Neural progenitor cell (in vitro differentiated cells): ENCODE data around the gene PCNT. TPM values are rescaled to one million over a fixed set of nuclear protein-coding genes. Genes with fewer than 3 reads are reported as not detected.
A peak's percentile ranks its signal among the peaks of the same experiment; 100 is the strongest.

Experiments used
- DNase-seq: peaks from one replicate; pipeline ENCODE4 v3.0.0-alpha.2; 2016; ENCODE audit warnings: low spot score
- H2AFZ ChIP-seq: fragments of 200-600 bp; sonication (generic); replicated peaks from 2 replicates; pipeline ENCODE4 v1.6.1; 2016; ENCODE audit warnings: antibody characterized with exemption
- H3F3A ChIP-seq: fragments of 200-600 bp; sonication (generic); 2 replicates; pipeline ENCODE4 v1.6.1; 2016; ENCODE audit warnings: antibody characterized with exemption, low read depth
- H3K27ac ChIP-seq: fragments of 200-600 bp; sonication (generic); 2 replicates; pipeline ENCODE4 v1.5.1; 2016; ENCODE audit warnings: mild to moderate bottlenecking
- H3K27me3 ChIP-seq: fragments of 200-600 bp; sonication (generic); 2 replicates; pipeline ENCODE4 v1.6.1; 2016; ENCODE audit warnings: mild to moderate bottlenecking, moderate library complexity
- H3K36me3 ChIP-seq: fragments of 200-600 bp; sonication (generic); 2 replicates; pipeline ENCODE4 v1.5.1; 2016
- H3K4me1 ChIP-seq: fragments of 200-600 bp; sonication (generic); 2 replicates; pipeline ENCODE4 v1.6.1; 2016; ENCODE audit warnings: mixed run types
- H3K4me2 ChIP-seq: fragments of 200-600 bp; sonication (generic); 2 replicates; pipeline ENCODE4 v1.6.1; 2016
- H3K4me3 ChIP-seq: fragments of 200-600 bp; sonication (generic); 2 replicates; pipeline ENCODE4 v1.5.1; 2016
- H3K79me2 ChIP-seq: fragments of 200-600 bp; sonication (generic); 2 replicates; pipeline ENCODE4 v1.6.1; 2016; ENCODE audit warnings: low read depth
- H3K9ac ChIP-seq: fragments of 200-600 bp; sonication (generic); 2 replicates; pipeline ENCODE4 v1.6.1; 2016
- H3K9me3 ChIP-seq: fragments of 200-600 bp; sonication (generic); 2 replicates; pipeline ENCODE4 v1.5.1; 2016; ENCODE audit warnings: low read depth
- H4K20me1 ChIP-seq: fragments of 200-600 bp; sonication (generic); 2 replicates; pipeline ENCODE4 v1.6.1; 2016; ENCODE audit warnings: low read depth
- H3K27ac Mint-ChIP-seq: 3 replicates; pipeline ENCODE4 v1.8.0; 2021; ENCODE audit warnings: mixed read lengths
- H3K27me3 Mint-ChIP-seq: 2 replicates; pipeline ENCODE4 v1.8.0; 2022; ENCODE audit warnings: low read depth, mild to moderate bottlenecking, inconsistent platforms, moderate library complexity, mixed read lengths; ENCODE audit not compliant: insufficient read depth
- H3K36me3 Mint-ChIP-seq: 3 replicates; pipeline ENCODE4 v1.8.0; 2021; ENCODE audit warnings: mixed read lengths
- H3K4me1 Mint-ChIP-seq: 3 replicates; pipeline ENCODE4 v1.8.0; 2021; ENCODE audit warnings: mixed read lengths
- H3K4me3 Mint-ChIP-seq: 3 replicates; pipeline ENCODE4 v1.8.0; 2021; ENCODE audit warnings: mild to moderate bottlenecking, moderate library complexity, mixed read lengths
- H3K9me3 Mint-ChIP-seq: 3 replicates; pipeline ENCODE4 v1.8.0; 2020; ENCODE audit warnings: mixed read lengths
- CTCF ChIP-seq: fragments of 200-600 bp; sonication (generic); IDR thresholded peaks from 2 replicates; pipeline ENCODE4 v1.5.1; 2017; ENCODE audit warnings: antibody characterized with exemption, mild to moderate bottlenecking
- EZH2 ChIP-seq: fragments of 200-600 bp; sonication (generic); IDR thresholded peaks from 2 replicates; pipeline ENCODE4 v1.6.1; 2017; ENCODE audit warnings: antibody characterized with exemption, mild to moderate bottlenecking, moderate library complexity
- EZH2phosphoT487 ChIP-seq: fragments of 200-600 bp; sonication (generic); IDR thresholded peaks from 2 replicates; pipeline ENCODE4 v1.6.1; 2017; ENCODE audit warnings: antibody characterized with exemption
- total RNA-seq: library from RNA; depleted of rRNA; stranded (reverse); fragments of >200 nt; gene quantifications from 2 replicates; pipeline ENCODE4 v1.2.3, GENCODE V29; 2015; ENCODE audit warnings: low replicate concordance

Gene PCNT
- total RNA-seq, 1 donor from 2014 or later: 42.0 TPM

DNA sequence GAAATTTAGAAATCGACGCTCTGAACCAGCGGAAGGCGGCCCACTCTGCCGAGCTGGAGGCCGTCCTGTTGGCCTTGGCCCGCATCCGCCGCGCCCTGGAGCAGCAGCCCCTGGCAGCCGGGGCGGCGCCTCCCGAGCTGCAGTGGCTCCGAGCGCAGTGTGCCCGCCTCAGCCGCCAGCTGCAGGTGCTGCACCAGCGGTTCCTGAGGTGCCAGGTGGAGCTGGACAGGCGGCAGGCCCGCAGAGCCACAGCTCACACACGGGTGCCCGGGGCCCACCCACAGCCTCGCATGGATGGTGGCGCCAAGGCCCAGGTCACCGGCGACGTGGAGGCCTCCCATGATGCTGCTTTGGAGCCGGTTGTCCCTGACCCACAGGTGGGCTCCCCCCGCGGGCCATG is 87.7 kb downstream of the PCNT start:
- peaks cover 6% of the 10 kb centered on the region for H3K4me1 Mint-ChIP-seq
- H3K4me3 Mint-ChIP-seq: no peak overlapping the region
- no peaks in the 10 kb centered on the region for H3K36me3 ChIP-seq
- no peak overlapping the region for H3K4me2 ChIP-seq
- peaks cover 9% of the 10 kb centered on the region for H3K4me1 ChIP-seq
- TF ChIP-seq CTCF (no peak), EZH2phosphoT487 (no peak), EZH2 (no peak)
- no peaks in the 10 kb centered on the region for H4K20me1 ChIP-seq
- no peak overlapping the region for H3K27ac Mint-ChIP-seq
- H3K36me3 Mint-ChIP-seq: peaks cover 21% of the 10 kb centered on the region
- H3K27ac ChIP-seq: no peak overlapping the region
- H3F3A ChIP-seq: no peaks in the 10 kb centered on the region
- H3K27me3 ChIP-seq: no peaks in the 10 kb centered on the region
- no peaks in the 10 kb centered on the region for H3K79me2 ChIP-seq
- no peak overlapping the region for H3K4me3 ChIP-seq
- DNase-seq: no peak
- no peaks in the 10 kb centered on the region for H3K9me3 ChIP-seq
- H2AFZ ChIP-seq: no peak overlapping the region
- no peaks in the 10 kb centered on the region for H3K9me3 Mint-ChIP-seq
- no peak overlapping the region for H3K9ac ChIP-seq
- no peaks in the 10 kb centered on the region for H3K27me3 Mint-ChIP-seq

DNA sequence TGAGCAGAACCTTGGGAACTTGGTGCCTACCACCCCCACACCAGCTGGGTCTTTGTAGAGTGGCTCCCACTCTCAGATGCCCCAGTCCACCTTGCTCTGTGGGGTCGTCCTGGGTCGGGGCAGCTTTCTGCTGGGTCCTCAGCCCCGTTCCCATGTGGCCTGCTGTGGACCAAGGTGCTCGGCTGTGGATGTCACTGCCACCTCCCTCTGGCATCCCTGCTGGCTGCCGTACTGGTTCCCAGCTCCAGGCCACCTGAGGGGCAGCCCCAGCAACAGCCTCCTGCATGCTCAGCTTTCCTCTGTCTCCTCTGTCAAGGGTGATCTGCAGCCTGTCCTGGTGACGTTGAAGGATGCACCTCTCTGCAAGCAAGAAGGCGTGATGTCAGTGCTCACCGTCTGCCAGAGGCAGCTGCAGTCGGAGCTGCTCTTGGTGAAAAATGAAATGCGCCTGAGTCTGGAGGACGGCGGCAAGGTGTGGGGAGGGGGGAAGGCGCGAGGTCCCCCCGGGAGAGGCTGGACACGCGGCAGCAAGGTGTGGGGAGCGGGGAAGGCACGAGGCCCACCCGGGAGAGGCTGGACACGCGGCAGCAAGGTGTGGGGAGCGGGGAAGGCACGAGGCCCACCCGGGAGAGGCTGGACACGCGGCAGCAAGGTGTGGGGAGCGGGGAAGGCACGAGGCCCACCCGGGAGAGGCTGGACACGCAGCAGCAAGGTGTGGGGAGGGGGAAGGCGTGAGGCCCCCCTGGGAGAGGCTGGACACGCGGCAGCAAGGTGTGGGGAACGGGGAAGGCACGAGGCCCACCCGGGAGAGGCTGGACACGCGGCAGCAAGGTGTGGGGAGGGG is 88.8 kb downstream of the PCNT start:
- H3F3A ChIP-seq: no peaks in the 10 kb centered on the region
- H3K4me2 ChIP-seq: no peak overlapping the region
- no peaks in the 10 kb centered on the region for H3K27me3 ChIP-seq
- no peaks in the 10 kb centered on the region for H3K27me3 Mint-ChIP-seq
- no peak overlapping the region for H3K9ac ChIP-seq
- H3K9me3 ChIP-seq: no peaks in the 10 kb centered on the region
- peaks cover 6% of the 10 kb centered on the region for H3K4me1 Mint-ChIP-seq
- no peak for TF ChIP-seq CTCF
- no peak for TF ChIP-seq EZH2phosphoT487
- TF ChIP-seq EZH2: no peak
- no peaks in the 10 kb centered on the region for H3K36me3 ChIP-seq
- no peak overlapping the region for H3K27ac ChIP-seq
- no peaks in the 10 kb centered on the region for H3K9me3 Mint-ChIP-seq
- H2AFZ ChIP-seq: no peak overlapping the region
- peak overlapping the region; percentile 74 for H3K27ac Mint-ChIP-seq
- H3K79me2 ChIP-seq: no peaks in the 10 kb centered on the region
- H3K4me3 ChIP-seq: no peak overlapping the region
- H3K4me3 Mint-ChIP-seq: no peak overlapping the region
- no peak for DNase-seq
- no peaks in the 10 kb centered on the region for H4K20me1 ChIP-seq
- peaks cover 9% of the 10 kb centered on the region for H3K4me1 ChIP-seq
- peaks cover 16% of the 10 kb centered on the region for H3K36me3 Mint-ChIP-seq

- H3K4me1 Mint-ChIP-seq: peaks cover 6% of the 10 kb centered on the region
- H3K27ac Mint-ChIP-seq: peak overlapping the region; percentile 50
These were observed 89.4 kb downstream of the PCNT start for GRCh38 chr21:46413365-46413696.

More at GRCh38 chr21:46413365-46413696, 89.4 kb downstream of the PCNT start:
- Histone ChIP-seq H3K9ac (no peak overlapping the region), H3K9me3 (no peaks in the 10 kb centered on the region), H3K4me3 (no peak overlapping the region), H3K4me1 (peaks cover 9% of the 10 kb centered on the region), H3F3A (no peaks in the 10 kb centered on the region), H3K27me3 (no peaks in the 10 kb centered on the region), H4K20me1 (no peaks in the 10 kb centered on the region), H3K79me2 (no peaks in the 10 kb centered on the region), H3K36me3 (no peaks in the 10 kb centered on the region), H2AFZ (no peak overlapping the region), H3K27ac (no peak overlapping the region), H3K4me2 (no peak overlapping the region)
- Mint-ChIP-seq H3K36me3 (peaks cover 18% of the 10 kb centered on the region), H3K27me3 (no peaks in the 10 kb centered on the region), H3K4me3 (no peak overlapping the region), H3K9me3 (no peaks in the 10 kb centered on the region)
- DNase-seq: no peak
- TF ChIP-seq EZH2phosphoT487: no peak
- TF ChIP-seq EZH2: no peak
- TF ChIP-seq CTCF: no peak
